Right forelimb (tissue), 1 donor: ENCODE results near the gene ATP10D.

Experiments used
- DNase-seq: peaks from one replicate; pipeline ENCODE4 v3.0.0-alpha.2; 2018

Gene ATP10D

DNA sequence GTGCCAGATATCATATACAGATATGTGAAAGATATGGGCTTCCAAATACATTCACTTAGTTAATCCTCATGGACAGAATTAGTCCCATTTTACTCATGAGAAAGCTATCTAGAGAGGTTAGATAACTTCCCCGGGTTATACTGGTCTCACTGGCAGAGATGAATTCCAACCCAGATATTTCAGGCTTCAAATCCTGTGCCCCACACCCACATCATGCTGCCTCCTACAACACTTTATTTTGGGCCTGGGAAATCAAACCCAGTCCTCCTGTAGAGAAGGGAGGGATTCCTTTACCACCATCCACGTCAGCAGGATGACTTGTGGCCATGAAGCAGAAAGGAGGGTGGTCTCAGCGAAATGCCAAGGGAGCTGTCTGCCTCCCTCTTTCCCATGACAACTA lies 113.8 kb downstream of the ATP10D start:
- no peak for DNase-seq

GRCh38 chr4:47606482-47606881 lies 121.4 kb downstream of the ATP10D start:
- no peak for DNase-seq

DNA sequence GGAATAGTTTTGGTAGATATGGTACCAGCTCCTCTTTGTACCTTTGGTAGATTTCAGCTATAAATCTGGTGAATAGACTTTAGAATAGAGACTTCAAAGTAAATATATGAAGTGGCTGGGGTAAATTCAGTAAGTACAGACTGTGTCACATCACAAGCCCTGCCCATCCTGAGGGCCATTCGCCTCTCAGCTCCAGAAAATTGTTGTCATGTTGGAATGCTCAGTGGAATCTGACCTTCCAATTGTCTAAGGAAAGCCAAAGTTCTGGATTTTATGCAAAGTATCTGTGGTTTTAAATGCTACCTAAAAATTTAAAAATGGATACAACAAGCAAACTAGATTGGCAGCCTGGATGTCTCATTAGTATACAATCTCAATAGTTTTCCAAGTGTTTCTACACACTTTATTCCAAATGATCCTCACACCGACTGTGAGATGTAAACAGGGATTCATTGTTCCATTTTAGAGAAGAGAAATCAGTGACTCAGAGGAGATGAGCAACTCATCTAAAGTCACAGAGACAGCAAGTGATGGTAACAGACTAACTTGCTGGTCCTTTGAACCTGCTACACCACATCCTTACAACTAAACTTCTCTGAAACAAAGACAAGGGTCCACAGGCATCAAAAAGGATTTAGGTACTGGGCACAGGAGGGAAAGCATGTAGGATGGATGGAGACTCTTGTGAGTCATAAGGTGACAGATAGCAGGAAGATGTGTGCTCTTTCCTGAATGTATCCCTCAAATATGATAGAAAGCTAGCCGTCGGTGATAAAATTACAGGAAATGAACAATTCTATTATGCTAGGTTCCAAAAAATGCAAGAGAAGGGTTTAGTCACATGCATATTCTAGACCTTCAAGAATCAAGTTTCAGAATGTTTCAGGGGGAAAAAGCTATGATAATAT lies 127.3 kb downstream of the ATP10D start:
- no peak for DNase-seq

DNA sequence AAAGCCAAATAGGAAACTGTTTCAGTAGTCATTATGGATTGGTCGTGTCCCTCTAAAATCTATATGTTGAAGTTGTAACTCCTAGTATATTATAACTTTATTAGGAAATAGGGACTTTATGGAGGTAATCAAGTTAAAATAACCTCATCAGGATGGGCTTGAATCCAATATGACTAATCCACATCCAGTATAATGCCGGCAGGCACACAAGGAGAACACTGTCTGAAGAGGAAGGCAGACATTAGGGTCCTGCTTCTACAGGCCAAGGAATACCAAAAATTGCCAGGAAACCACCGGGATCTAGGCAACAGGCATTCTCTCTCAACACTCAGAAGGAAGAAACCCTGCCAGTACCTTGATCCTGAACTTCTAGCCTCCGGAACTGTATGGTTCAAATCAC lies 130.3 kb downstream of the ATP10D start:
- DNase-seq, result no peak

GRCh38 chr4:47617607-47618006 lies 132.5 kb downstream of the ATP10D start:
- no peak for DNase-seq

DNA sequence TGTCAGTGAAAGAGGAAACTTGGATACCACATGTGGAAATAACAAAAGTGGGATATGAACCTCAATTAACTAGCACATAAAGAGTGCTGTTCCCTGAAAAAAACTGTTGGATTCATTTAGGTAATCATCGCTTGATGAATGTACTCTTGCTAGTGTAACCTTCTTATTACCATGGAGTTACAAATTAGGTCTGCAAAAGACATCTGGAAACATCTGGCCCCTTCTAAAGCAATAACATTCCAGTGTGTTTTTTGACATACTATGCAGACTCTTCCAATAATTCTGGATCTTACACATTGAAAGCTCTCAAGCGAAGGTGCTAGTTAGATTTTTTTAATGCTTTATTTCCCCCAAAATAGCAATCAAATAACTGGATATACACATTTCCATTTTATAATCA lies 134.6 kb downstream of the ATP10D start:
- DNase-seq, result no peak

DNA sequence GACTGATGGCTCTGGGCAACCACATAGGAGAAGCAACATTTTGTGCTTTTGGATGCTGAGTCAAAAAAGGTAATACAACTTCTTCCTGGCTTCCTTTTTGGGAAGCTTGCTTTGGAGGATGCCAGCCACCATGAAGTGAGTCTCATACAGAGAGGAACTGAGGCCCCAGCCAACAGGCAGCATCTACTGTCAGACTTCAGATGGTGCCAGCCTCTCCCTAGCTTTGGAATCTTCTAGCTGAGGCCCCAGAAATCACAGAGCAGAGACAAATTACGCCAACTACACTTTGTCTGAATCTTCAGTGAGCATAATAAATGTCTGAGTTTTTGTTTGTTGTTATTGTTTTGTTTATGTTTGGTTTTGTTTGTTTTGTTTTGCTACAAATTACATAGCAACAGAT lies 136.1 kb downstream of the ATP10D start:
- DNase-seq, result no peak

- DNase-seq, result no peak
Observed at GRCh38 chr4:47624031-47624441, 139.0 kb downstream of the ATP10D start.

- no peak for DNase-seq
Observed at GRCh38 chr4:47631161-47631560, 146.1 kb downstream of the ATP10D start.

- DNase-seq, result no peak
Observed at GRCh38 chr4:47639531-47639930, 154.5 kb downstream of the ATP10D start.

DNA sequence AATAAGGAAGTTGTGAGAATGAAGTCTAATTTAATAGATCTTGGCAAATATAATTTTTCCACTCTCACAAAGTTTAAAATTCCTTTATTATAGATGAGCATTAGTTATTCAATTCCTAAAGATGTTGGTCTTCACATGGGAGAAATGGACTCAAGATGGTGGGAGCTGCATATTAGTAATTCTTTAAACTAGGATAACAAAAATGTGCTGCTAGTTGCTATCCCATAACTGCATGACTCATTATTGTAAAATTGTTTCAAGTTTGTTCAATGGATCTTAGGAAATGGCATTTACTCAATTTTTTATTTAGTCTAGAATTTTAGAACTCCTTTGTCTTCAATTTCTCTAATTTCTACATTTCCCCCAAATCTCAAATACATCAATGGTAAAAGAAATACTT lies 155.8 kb downstream of the ATP10D start:
- no peak for DNase-seq

DNA sequence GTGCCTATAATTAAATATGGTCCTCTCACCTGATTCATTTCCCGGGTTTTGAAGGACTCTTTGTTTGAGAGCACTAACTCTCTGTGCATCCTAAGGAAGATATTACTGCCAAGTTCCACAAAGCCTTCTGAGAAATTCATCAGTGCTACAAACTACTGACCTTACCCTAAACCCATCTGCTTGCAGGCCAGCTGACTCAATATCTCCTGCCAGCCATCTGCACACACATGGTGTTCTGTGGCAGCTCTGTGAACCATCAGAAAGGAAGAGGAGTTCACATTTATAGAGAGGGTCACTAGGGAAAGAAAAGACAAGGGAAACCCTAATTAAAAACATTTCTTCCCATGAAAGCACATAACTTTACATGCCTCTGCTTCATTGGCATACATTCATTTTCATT lies 156.7 kb downstream of the ATP10D start:
- DNase-seq, result no peak

- no peak for DNase-seq
Observed at GRCh38 chr4:47642191-47642830, 157.2 kb downstream of the ATP10D start.
